ENCODE results near the gene TIGD7. TPM values are rescaled to one million over a fixed set of nuclear protein-coding genes. Genes with fewer than 3 reads are reported as not detected.

TIGD7 gene
- total and polyA plus RNA-seq, 2 of the 13 experiments (the other 11 are each of a cell fraction or from before 2014, with no cell fraction given) = not detected

- TF ChIP-seq CEBPZ (IDR thresholded peaks at IDR 0.05; ENCODE audit: low read length) (no peak), ZNF790 (CRISPR knock-in tag; IDR thresholded peaks at IDR 0.05; ENCODE audit: borderline replicate concordance) (peak; percentile 82; the same call in 1 of the 2 replicates), ETV5 (CRISPR knock-in tag; IDR thresholded peaks at IDR 0.05; ENCODE audit: borderline replicate concordance) (no peak), PHB2 (IDR thresholded peaks at IDR 0.05; ENCODE audit: partially characterized antibody) (no peak), RARA (CRISPR knock-in tag; IDR thresholded peaks at IDR 0.05) (peak; percentile 14; the same call in 1 of the 2 replicates), ZNF766 (CRISPR knock-in tag; IDR thresholded peaks at IDR 0.05; ENCODE audit: borderline replicate concordance) (no peak; the same call in 1 of the 2 replicates), ZNF777 (CRISPR knock-in tag; IDR thresholded peaks at IDR 0.05) (no peak), CBX2 (IDR thresholded peaks at IDR 0.05; ENCODE audit: low read depth, low read length) (no peak), CBX2 (CRISPR knock-in tag; IDR thresholded peaks at IDR 0.05; ENCODE audit: low read depth) (no peak), THAP7 (CRISPR knock-in tag; IDR thresholded peaks at IDR 0.05) (no peak; the same call in 1 of the 2 replicates), POLR2G (IDR thresholded peaks at IDR 0.05; ENCODE audit: low read depth, low read length) (peak; percentile 92), TCF12 (IDR thresholded peaks at IDR 0.05) (no peak), TCF12 (CRISPR knock-in tag; IDR thresholded peaks at IDR 0.05) (peak; percentile 56; the same call in 1 of the 2 replicates), E2F5 (CRISPR knock-in tag; conservative IDR thresholded peaks at IDR 0.05) (no peak; the same call in 1 of the 2 replicates), CC2D1A (CRISPR knock-in tag; IDR thresholded peaks at IDR 0.05) (no peak), ZNF431 (CRISPR knock-in tag; IDR thresholded peaks at IDR 0.05; ENCODE audit: borderline replicate concordance, low read depth) (peak; percentile 73; the same call in 1 of the 2 replicates), MATR3 (CRISPR knock-in tag; IDR thresholded peaks at IDR 0.05) (no peak), EHMT2 (IDR thresholded peaks at IDR 0.05; ENCODE audit: borderline replicate concordance, low read depth, low read length) (no peak), PITX1 (CRISPR knock-in tag; IDR thresholded peaks at IDR 0.05) (peak; percentile 88), SMARCC2 (IDR thresholded peaks at IDR 0.05) (no peak), MLXIP (CRISPR knock-in tag; IDR thresholded peaks at IDR 0.05; ENCODE audit: borderline replicate concordance) (0 out of 2 replicates have a peak, but pooled peaks have one; percentile 37)
These were observed 40.8 kb downstream of the TIGD7 start (continued) for GRCh38 chr16:3264137-3265036.

Measured in HepG2 (cell line).